Suprapubic skin (tissue), 4 donors: ENCODE results near the gene MAST4. TPM values are rescaled to one million over a fixed set of nuclear protein-coding genes. Genes with fewer than 3 reads are reported as not detected.
A peak's percentile ranks its signal among the peaks of the same experiment; 100 is the strongest.

Source experiments
- DNase-seq, 2 donors: peaks; one replicate each; pipeline ENCODE4 v3.0.0-alpha.2; 2019; ENCODE audit warnings: low spot score in 2 of 2
- H3K27ac ChIP-seq: fragments of 200-600 bp; sonication (generic); one replicate; pipeline ENCODE4 v1.5.1; 2019
- H3K27me3 ChIP-seq: fragments of 200-600 bp; sonication (generic); one replicate; pipeline ENCODE4 v1.5.1; 2019
- H3K36me3 ChIP-seq: fragments of 200-600 bp; sonication (generic); one replicate; pipeline ENCODE4 v1.5.1; 2019
- H3K4me1 ChIP-seq: fragments of 200-600 bp; sonication (generic); one replicate; pipeline ENCODE4 v1.5.1; 2019
- H3K4me3 ChIP-seq: fragments of 200-600 bp; sonication (generic); one replicate; pipeline ENCODE4 v1.5.1; 2019; ENCODE audit warnings: mild to moderate bottlenecking
- H3K9me3 ChIP-seq: fragments of 200-600 bp; sonication (generic); one replicate; pipeline ENCODE4 v1.5.1; 2019
- CTCF ChIP-seq, 2 donors: fragments of 200-600 bp in 1 of 2; fragments of 450-650 bp in 1 of 2; sonication (generic) in 1 of 2; IDR thresholded peaks; one replicate each; pipeline ENCODE4 v1.5.1; 2016 to 2019; ENCODE audit warnings: antibody characterized with exemption in 2 of 2, mild to moderate bottlenecking in 1 of 2, moderate library complexity in 1 of 2
- EP300 ChIP-seq: sonication (generic); formaldehyde crosslinking; IDR thresholded peaks from one replicate; pipeline ENCODE4 v1.6.1; 2017; ENCODE audit warnings: antibody characterized with exemption
- POLR2A ChIP-seq, 2 donors: fragments of 450-650 bp; IDR thresholded peaks; one replicate each; pipeline ENCODE4 v1.6.1; 2017; ENCODE audit warnings: antibody characterized with exemption in 2 of 2, mild to moderate bottlenecking in 2 of 2, moderate library complexity in 2 of 2
- POLR2AphosphoS5 ChIP-seq, 3 donors: sonication (generic); formaldehyde crosslinking; IDR thresholded peaks; one replicate each; pipeline ENCODE4 v1.6.1; 2017; ENCODE audit warnings: antibody characterized with exemption in 3 of 3
- WGBS: methylation state at CpG from one replicate; pipeline ENCODE4 v1.1.5; 2018; 5-methylcytosine and 5-hydroxymethylcytosine counted together
- total RNA-seq, 4 donors: library from RNA; depleted of rRNA; stranded (reverse); fragments of >200 nt; gene quantifications; one replicate each; pipeline ENCODE4 v1.1.0, GENCODE V29; 2016

Gene MAST4
- total RNA-seq, 4 donors from 2014 or later: 79.2 to 144 (median 98.1) TPM

- H3K4me3 ChIP-seq: no peak overlapping the region
- H3K4me1 ChIP-seq: peaks cover 24% of the 10 kb centered on the region
- 38% methylated on average over 3 of the region's 3 CpGs for WGBS
- TF ChIP-seq POLR2AphosphoS5 (IDR thresholded peaks at IDR 0.05) (peak in 1 of 3 donors; percentile 16), POLR2A (IDR thresholded peaks at IDR 0.05) (no peak)
- H3K27me3 ChIP-seq: no peaks in the 10 kb centered on the region
- H3K9me3 ChIP-seq: no peaks in the 10 kb centered on the region
- no peak for DNase-seq
- peaks cover 46% of the 10 kb centered on the region for H3K36me3 ChIP-seq
- H3K27ac ChIP-seq: peak overlapping the region; percentile 73
Observed at GRCh38 chr5:67160985-67161384, 564.8 kb downstream of the MAST4 start.

GRCh38 chr5:67161767-67162166 is 565.6 kb downstream of the MAST4 start:
- Histone ChIP-seq H3K4me3 (no peak overlapping the region), H3K36me3 (peaks cover 40% of the 10 kb centered on the region), H3K4me1 (peaks cover 27% of the 10 kb centered on the region), H3K27ac (no peak overlapping the region), H3K9me3 (no peaks in the 10 kb centered on the region), H3K27me3 (no peaks in the 10 kb centered on the region)
- WGBS: 87% methylated on average over 5 of the region's 5 CpGs
- DNase-seq: no peak
- TF ChIP-seq CTCF (IDR thresholded peaks at IDR 0.05) (no peak), POLR2AphosphoS5 (IDR thresholded peaks at IDR 0.05) (no peak), EP300 (no peak), POLR2A (IDR thresholded peaks at IDR 0.05) (no peak)

- H3K4me1 ChIP-seq: peaks cover 26% of the 10 kb centered on the region
- H3K36me3 ChIP-seq: peaks cover 40% of the 10 kb centered on the region
- H3K27ac ChIP-seq: no peak overlapping the region
- H3K9me3 ChIP-seq: no peaks in the 10 kb centered on the region
- no peaks in the 10 kb centered on the region for H3K27me3 ChIP-seq
- WGBS: 98% methylated on average over 32 of the region's 44 CpGs
- DNase-seq: peak in 1 of 2 donors; percentile 65
- no peak for TF ChIP-seq EP300
- no peak for TF ChIP-seq CTCF (IDR thresholded peaks at IDR 0.05)
- no peak overlapping the region for H3K4me3 ChIP-seq
Observed at GRCh38 chr5:67163231-67163756, 567.1 kb downstream of the MAST4 start.

- no peak for DNase-seq
- H3K27me3 ChIP-seq: no peaks in the 10 kb centered on the region
- WGBS: 90% methylated on average over 13 of the region's 33 CpGs
- peaks cover 40% of the 10 kb centered on the region for H3K36me3 ChIP-seq
- no peak overlapping the region for H3K4me3 ChIP-seq
- H3K27ac ChIP-seq: no peak overlapping the region
- TF ChIP-seq CTCF (IDR thresholded peaks at IDR 0.05) (no peak), POLR2AphosphoS5 (IDR thresholded peaks at IDR 0.05) (no peak), POLR2A (IDR thresholded peaks at IDR 0.05) (no peak), EP300 (no peak)
- H3K4me1 ChIP-seq: peaks cover 26% of the 10 kb centered on the region
- no peaks in the 10 kb centered on the region for H3K9me3 ChIP-seq
Observed at GRCh38 chr5:67163863-67164595, 567.8 kb downstream of the MAST4 start.

GRCh38 chr5:67164856-67165525 is 568.8 kb downstream of the MAST4 start:
- no peak for DNase-seq
- Histone ChIP-seq H3K27me3 (no peaks in the 10 kb centered on the region), H3K9me3 (no peaks in the 10 kb centered on the region), H3K27ac (no peak overlapping the region), H3K4me3 (no peak overlapping the region), H3K4me1 (peaks cover 24% of the 10 kb centered on the region), H3K36me3 (peaks cover 40% of the 10 kb centered on the region)
- TF ChIP-seq CTCF (IDR thresholded peaks at IDR 0.05): no peak
- no peak for TF ChIP-seq EP300
- no peak for TF ChIP-seq POLR2A (IDR thresholded peaks at IDR 0.05)
- no peak for TF ChIP-seq POLR2AphosphoS5 (IDR thresholded peaks at IDR 0.05)
- 94% methylated on average over 17 of the region's 17 CpGs for WGBS
